H9 (cell line): ENCODE data around the gene SMLR1. TPM values are rescaled to one million over a fixed set of nuclear protein-coding genes. Genes with fewer than 3 reads are reported as not detected.

Source experiments
- DNase-seq: peaks from one replicate; pipeline ENCODE4 v3.0.0-alpha.2; 2017
- H2AFZ ChIP-seq: one replicate; pipeline ENCODE4 v1.6.1; 2013; ENCODE audit warnings: mild to moderate bottlenecking, low read length, control low read depth, moderate library complexity
- H2AK5ac ChIP-seq: 2 replicates; pipeline ENCODE4 v1.6.1; 2013; ENCODE audit warnings: low read length, control low read depth, mixed read lengths; ENCODE audit not compliant: insufficient read length
- H2BK120ac ChIP-seq: one replicate; pipeline ENCODE4 v1.6.1; 2013; ENCODE audit warnings: low read depth, mild to moderate bottlenecking, low read length, control low read depth, inconsistent platforms; ENCODE audit not compliant: poor library complexity, severe bottlenecking
- H2BK12ac ChIP-seq: 2 replicates; pipeline ENCODE4 v1.6.1; 2013; ENCODE audit warnings: low read length, control low read depth, mixed read lengths, low read depth; ENCODE audit not compliant: insufficient read length
- H2BK15ac ChIP-seq: 2 replicates; pipeline ENCODE4 v1.6.1; 2013; ENCODE audit warnings: low read depth, low read length, control low read depth
- H2BK20ac ChIP-seq: one replicate; pipeline ENCODE4 v1.6.1; 2013; ENCODE audit warnings: low read depth, mild to moderate bottlenecking, low read length, control low read depth, inconsistent platforms; ENCODE audit not compliant: poor library complexity, severe bottlenecking
- H2BK5ac ChIP-seq: 2 replicates; pipeline ENCODE4 v1.6.1; 2013; ENCODE audit warnings: low read length, control low read depth, mixed read lengths; ENCODE audit not compliant: insufficient read length
- H3K14ac ChIP-seq: 2 replicates; pipeline ENCODE4 v1.6.1; 2013; ENCODE audit warnings: low read length, control low read depth; ENCODE audit not compliant: insufficient read depth
- H3K18ac ChIP-seq: 2 replicates; pipeline ENCODE4 v1.6.1; 2013; ENCODE audit warnings: low read depth, mild to moderate bottlenecking, mixed read lengths, low read length, control low read depth; ENCODE audit not compliant: insufficient read length
- H3K23ac ChIP-seq: 2 replicates; pipeline ENCODE4 v1.6.1; 2013; ENCODE audit warnings: low read length, control low read depth, mixed read lengths, low read depth; ENCODE audit not compliant: insufficient read length
- H3K23me2 ChIP-seq: 2 replicates; pipeline ENCODE4 v1.6.1; 2013; ENCODE audit warnings: low read depth, mild to moderate bottlenecking, mixed read lengths, low read length, control low read depth; ENCODE audit not compliant: insufficient read length, poor library complexity, severe bottlenecking
- H3K27ac ChIP-seq: 2 replicates; pipeline ENCODE4 v1.5.1; 2013; ENCODE audit warnings: low read length, control low read depth, mixed read lengths, low read depth; ENCODE audit not compliant: insufficient read length
- H3K27me3 ChIP-seq: 2 replicates; pipeline ENCODE4 v1.6.1; 2013; ENCODE audit warnings: low read length, control low read depth, inconsistent platforms; ENCODE audit not compliant: insufficient read depth
- H3K4ac ChIP-seq: 2 replicates; pipeline ENCODE4 v1.6.1; 2013; ENCODE audit warnings: low read depth, mild to moderate bottlenecking, control low read depth, inconsistent platforms, low read length, moderate library complexity
- H3K4me1 ChIP-seq: 2 replicates; pipeline ENCODE4 v1.6.1; 2013; ENCODE audit warnings: low read length, control low read depth, inconsistent platforms; ENCODE audit not compliant: insufficient read depth
- H3K4me2 ChIP-seq: 2 replicates; pipeline ENCODE4 v1.6.1; 2013; ENCODE audit warnings: low read length, control low read depth, mixed read lengths; ENCODE audit not compliant: insufficient read length, insufficient read depth
- H3K56ac ChIP-seq: 2 replicates; pipeline ENCODE4 v1.6.1; 2013; ENCODE audit warnings: low read depth, mild to moderate bottlenecking, mixed read lengths, low read length, control low read depth; ENCODE audit not compliant: insufficient read length
- H3K79me1 ChIP-seq: 2 replicates; pipeline ENCODE4 v1.6.1; 2013; ENCODE audit warnings: low read depth, mild to moderate bottlenecking, moderate library complexity, low read length, control low read depth, inconsistent platforms; ENCODE audit not compliant: insufficient read depth, poor library complexity, severe bottlenecking
- H3K79me2 ChIP-seq: 2 replicates; pipeline ENCODE4 v1.6.1; 2013; ENCODE audit warnings: low read length, control low read depth, inconsistent platforms; ENCODE audit not compliant: insufficient read depth
- H3K9ac ChIP-seq: 2 replicates; pipeline ENCODE4 v1.6.1; 2013; ENCODE audit warnings: low read length, control low read depth, mixed read lengths; ENCODE audit not compliant: insufficient read length; ENCODE audit errors: extremely low read depth
- H3K9me3 ChIP-seq: one replicate; pipeline ENCODE4 v1.6.1; 2013; ENCODE audit warnings: low read depth, low read length, inconsistent platforms; ENCODE audit not compliant: control insufficient read depth
- H3T11ph ChIP-seq: one replicate; pipeline ENCODE4 v1.6.1; 2013; ENCODE audit warnings: mild to moderate bottlenecking, low read length, control low read depth, inconsistent platforms
- H4K20me1 ChIP-seq: one replicate; pipeline ENCODE4 v1.6.1; 2013; ENCODE audit not compliant: control insufficient read depth, insufficient read length, insufficient read depth
- H4K5ac ChIP-seq: 2 replicates; pipeline ENCODE4 v1.6.1; 2013; ENCODE audit warnings: low read depth, mild to moderate bottlenecking, mixed read lengths, low read length, control low read depth; ENCODE audit not compliant: insufficient read length
- H4K8ac ChIP-seq: replicated peaks from 2 replicates; pipeline ENCODE4 v1.6.1; 2013; ENCODE audit warnings: low read length, control low read depth, mixed read lengths, low read depth; ENCODE audit not compliant: insufficient read length
- H4K91ac ChIP-seq: 2 replicates; pipeline ENCODE4 v1.6.1; 2013; ENCODE audit warnings: low read depth, mild to moderate bottlenecking, moderate library complexity, mixed read lengths, low read length, control low read depth; ENCODE audit not compliant: insufficient read length
- H3K27ac Mint-ChIP-seq, 3 experiments: 2 replicates in 2 of 3; 3 replicates in 1 of 3; pipeline ENCODE4 v1.8.0; 2020 to 2021; ENCODE audit warnings: mixed read lengths in 3 of 3, mild to moderate bottlenecking in 1 of 3, moderate library complexity in 1 of 3
- H3K27me3 Mint-ChIP-seq: 2 replicates; pipeline ENCODE4 v1.8.0; 2021; ENCODE audit warnings: low read depth, mild to moderate bottlenecking, moderate library complexity, mixed read lengths
- H3K36me3 Mint-ChIP-seq, 3 experiments: 2 replicates in 2 of 3; 3 replicates in 1 of 3; pipeline ENCODE4 v1.8.0; 2020 to 2021; ENCODE audit warnings: low read depth in 3 of 3, mixed read lengths in 3 of 3; ENCODE audit not compliant: insufficient read depth in 1 of 3
- H3K4me1 Mint-ChIP-seq, 2 experiments: 2 replicates each; pipeline ENCODE4 v1.8.0; 2020; ENCODE audit warnings: mixed read lengths in 2 of 2
- H3K4me3 Mint-ChIP-seq, 2 experiments: 2 replicates in 1 of 2; 3 replicates in 1 of 2; pipeline ENCODE4 v1.8.0; 2020 to 2021; ENCODE audit warnings: mild to moderate bottlenecking in 2 of 2, mixed read lengths in 2 of 2, moderate library complexity in 1 of 2
- H3K9me3 Mint-ChIP-seq, 2 experiments: 2 replicates in 1 of 2; 3 replicates in 1 of 2; pipeline ENCODE4 v1.8.0; 2020; ENCODE audit warnings: mild to moderate bottlenecking in 2 of 2, mixed read lengths in 2 of 2, moderate library complexity in 1 of 2
- WGBS: extraction: QIAGEN DNeasy Blood & Tissue Kit; methylation state at CpG from one replicate; pipeline ENCODE4 v1.1.7; 2013; ENCODE audit warnings: missing lambda C conversion rate, low lambda C conversion rate, mixed read lengths; ENCODE audit not compliant: insufficient read length; ENCODE audit errors: extremely low coverage; 5-methylcytosine and 5-hydroxymethylcytosine counted together
- total RNA-seq: library from RNA; stranded (reverse); gene quantifications from 2 replicates; pipeline ENCODE4 v1.2.1, GENCODE V29; 2021
- TF ChIP-seq, protein P1 (sequence below): fragments of 200-600 bp; sonication (generic); conservative IDR thresholded peaks from 3 replicates; pipeline ENCODE4 v1.8.0; 2021; ENCODE audit warnings: antibody characterized with exemption, mild to moderate bottlenecking

Gene SMLR1
- total RNA-seq, 1 experiment from 2014 or later = not detected

DNA sequence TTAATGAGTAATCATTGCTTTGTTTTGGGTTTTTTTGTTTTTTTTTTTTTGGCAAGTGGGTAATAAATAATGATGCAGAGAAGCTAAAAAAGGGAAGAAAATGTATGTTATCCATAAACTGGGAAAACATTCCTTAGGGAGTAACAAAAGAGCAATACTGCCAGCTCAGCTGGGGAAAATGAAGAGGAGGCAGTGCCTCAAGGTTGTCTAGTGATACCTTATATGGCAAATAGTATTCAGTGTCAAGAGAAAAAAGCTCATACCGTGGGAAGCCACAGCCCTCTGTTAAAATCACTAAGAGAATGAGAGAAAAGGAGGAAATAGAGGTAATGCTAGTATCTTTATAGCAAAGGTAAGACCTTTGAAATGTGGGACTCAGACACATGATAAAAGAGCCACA, 47.1 kb upstream of the SMLR1 start:
- Histone ChIP-seq H2BK5ac (no peak overlapping the region), H3K56ac (no peak overlapping the region), H3K18ac (no peak overlapping the region), H2BK12ac (no peak overlapping the region), H4K5ac (no peak overlapping the region), H3K4me1 (no peaks in the 10 kb centered on the region), H3K79me1 (no peaks in the 10 kb centered on the region), H2BK120ac (no peak overlapping the region), H3K4me2 (no peak overlapping the region), H3K27me3 (no peaks in the 10 kb centered on the region), H4K8ac (no peak overlapping the region), H3K23ac (no peak overlapping the region), H4K20me1 (no peaks in the 10 kb centered on the region), H2AFZ (no peak overlapping the region), H3K9me3 (no peaks in the 10 kb centered on the region), H3K14ac (no peak overlapping the region), H3T11ph (no peak overlapping the region), H2BK20ac (no peak overlapping the region), H3K23me2 (no peaks in the 10 kb centered on the region), H2BK15ac (no peak overlapping the region), H2AK5ac (no peak overlapping the region), H3K79me2 (no peaks in the 10 kb centered on the region), H4K91ac (no peak overlapping the region), H3K27ac (no peak overlapping the region), H3K4ac (no peak overlapping the region), H3K9ac (no peak overlapping the region)
- Mint-ChIP-seq H3K4me3 (no peak overlapping the region), H3K27ac (no peak overlapping the region; a peak in 1 of 7 replicates), H3K27me3 (no peaks in the 10 kb centered on the region), H3K4me1 (no peaks in the 10 kb centered on the region), H3K9me3 (peaks cover 0 to 2% of the 10 kb centered on the region in 2 experiments; a peak in 2 of 5 replicates), H3K36me3 (no peaks in the 10 kb centered on the region)
- TF ChIP-seq, protein P1, sequence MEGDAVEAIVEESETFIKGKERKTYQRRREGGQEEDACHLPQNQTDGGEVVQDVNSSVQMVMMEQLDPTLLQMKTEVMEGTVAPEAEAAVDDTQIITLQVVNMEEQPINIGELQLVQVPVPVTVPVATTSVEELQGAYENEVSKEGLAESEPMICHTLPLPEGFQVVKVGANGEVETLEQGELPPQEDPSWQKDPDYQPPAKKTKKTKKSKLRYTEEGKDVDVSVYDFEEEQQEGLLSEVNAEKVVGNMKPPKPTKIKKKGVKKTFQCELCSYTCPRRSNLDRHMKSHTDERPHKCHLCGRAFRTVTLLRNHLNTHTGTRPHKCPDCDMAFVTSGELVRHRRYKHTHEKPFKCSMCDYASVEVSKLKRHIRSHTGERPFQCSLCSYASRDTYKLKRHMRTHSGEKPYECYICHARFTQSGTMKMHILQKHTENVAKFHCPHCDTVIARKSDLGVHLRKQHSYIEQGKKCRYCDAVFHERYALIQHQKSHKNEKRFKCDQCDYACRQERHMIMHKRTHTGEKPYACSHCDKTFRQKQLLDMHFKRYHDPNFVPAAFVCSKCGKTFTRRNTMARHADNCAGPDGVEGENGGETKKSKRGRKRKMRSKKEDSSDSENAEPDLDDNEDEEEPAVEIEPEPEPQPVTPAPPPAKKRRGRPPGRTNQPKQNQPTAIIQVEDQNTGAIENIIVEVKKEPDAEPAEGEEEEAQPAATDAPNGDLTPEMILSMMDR = no peak
- no peak for DNase-seq
- no CpG with 5 or more reads among the region's 1 CpG for WGBS
